PFSK-1 (cell line): Measurements from ENCODE around the gene TIGAR.

Source experiments
- FOXP2 ChIP-seq: optimal IDR thresholded peaks from 2 replicates; pipeline ENCODE3; 2011; ENCODE audit warnings: borderline replicate concordance, control low read depth, inconsistent platforms; ENCODE audit not compliant: insufficient read depth; ENCODE audit errors: extremely low read length, extremely low read depth
- POLR2AphosphoS5 ChIP-seq: IDR thresholded peaks from 2 replicates; pipeline ENCODE4 v1.6.1; 2012; ENCODE audit warnings: low read depth, mild to moderate bottlenecking, control low read depth, low read length, moderate library complexity
- SIN3A ChIP-seq: IDR thresholded peaks from 2 replicates; pipeline ENCODE4 v1.6.1; 2012; ENCODE audit warnings: mild to moderate bottlenecking, low read length, moderate library complexity, borderline replicate concordance; ENCODE audit not compliant: insufficient read depth
- TAF1 ChIP-seq: IDR thresholded peaks from 2 replicates; pipeline ENCODE4 v1.6.1; 2012; ENCODE audit warnings: low read length, control low read depth, borderline replicate concordance; ENCODE audit not compliant: insufficient read depth
- TF ChIP-seq, protein P1 (sequence below), 2 experiments: IDR thresholded peaks; 2 replicates each; pipeline versions ENCODE4 v1.6.1 to v1.8.0; 2011 to 2012; ENCODE audit warnings: low read depth in 2 of 2, low read length in 2 of 2, control low read depth in 1 of 2, inconsistent platforms in 1 of 2, mild to moderate bottlenecking in 1 of 2, moderate library complexity in 1 of 2; ENCODE audit not compliant: insufficient read depth in 1 of 2

Gene TIGAR

DNA sequence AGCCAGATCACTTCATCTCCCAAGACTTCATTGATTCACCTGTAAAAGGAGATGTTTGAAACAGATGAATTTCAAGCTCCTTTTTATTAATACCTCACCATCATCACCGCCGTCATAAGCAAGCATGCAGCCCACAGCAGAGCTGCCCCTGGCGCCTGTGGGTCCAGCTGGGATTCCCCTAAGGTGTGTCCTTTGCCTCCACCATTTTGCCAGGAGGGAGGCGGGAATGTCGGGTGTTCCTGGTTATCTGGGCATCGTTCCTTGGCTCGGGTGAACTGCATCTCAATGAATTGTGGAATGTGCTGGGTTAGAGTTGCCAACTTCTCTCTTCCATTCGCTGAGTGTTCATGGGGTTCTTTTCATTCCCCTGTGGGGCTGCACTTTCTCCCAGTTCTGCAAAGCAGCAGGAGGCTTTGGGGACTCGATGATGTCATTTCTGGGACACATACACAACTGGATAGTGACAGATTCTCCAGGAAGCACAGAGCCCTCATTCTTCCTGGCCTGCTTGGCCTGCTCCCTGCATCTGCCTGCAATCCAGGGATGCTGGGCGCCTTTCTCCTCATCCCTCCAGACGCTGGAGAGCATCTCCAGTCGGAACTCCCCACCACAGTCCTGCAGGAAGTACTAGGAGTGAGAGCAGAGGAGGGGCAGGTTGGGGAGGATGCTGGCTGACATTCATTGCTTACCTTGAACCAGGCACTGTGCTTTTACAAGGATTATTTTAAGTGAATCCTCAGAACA lies 37.3 kb upstream of the TIGAR start:
- no peak for TF ChIP-seq POLR2AphosphoS5
- no peak for TF ChIP-seq FOXP2
- no peak for TF ChIP-seq SIN3A
- TF ChIP-seq, protein P1, sequence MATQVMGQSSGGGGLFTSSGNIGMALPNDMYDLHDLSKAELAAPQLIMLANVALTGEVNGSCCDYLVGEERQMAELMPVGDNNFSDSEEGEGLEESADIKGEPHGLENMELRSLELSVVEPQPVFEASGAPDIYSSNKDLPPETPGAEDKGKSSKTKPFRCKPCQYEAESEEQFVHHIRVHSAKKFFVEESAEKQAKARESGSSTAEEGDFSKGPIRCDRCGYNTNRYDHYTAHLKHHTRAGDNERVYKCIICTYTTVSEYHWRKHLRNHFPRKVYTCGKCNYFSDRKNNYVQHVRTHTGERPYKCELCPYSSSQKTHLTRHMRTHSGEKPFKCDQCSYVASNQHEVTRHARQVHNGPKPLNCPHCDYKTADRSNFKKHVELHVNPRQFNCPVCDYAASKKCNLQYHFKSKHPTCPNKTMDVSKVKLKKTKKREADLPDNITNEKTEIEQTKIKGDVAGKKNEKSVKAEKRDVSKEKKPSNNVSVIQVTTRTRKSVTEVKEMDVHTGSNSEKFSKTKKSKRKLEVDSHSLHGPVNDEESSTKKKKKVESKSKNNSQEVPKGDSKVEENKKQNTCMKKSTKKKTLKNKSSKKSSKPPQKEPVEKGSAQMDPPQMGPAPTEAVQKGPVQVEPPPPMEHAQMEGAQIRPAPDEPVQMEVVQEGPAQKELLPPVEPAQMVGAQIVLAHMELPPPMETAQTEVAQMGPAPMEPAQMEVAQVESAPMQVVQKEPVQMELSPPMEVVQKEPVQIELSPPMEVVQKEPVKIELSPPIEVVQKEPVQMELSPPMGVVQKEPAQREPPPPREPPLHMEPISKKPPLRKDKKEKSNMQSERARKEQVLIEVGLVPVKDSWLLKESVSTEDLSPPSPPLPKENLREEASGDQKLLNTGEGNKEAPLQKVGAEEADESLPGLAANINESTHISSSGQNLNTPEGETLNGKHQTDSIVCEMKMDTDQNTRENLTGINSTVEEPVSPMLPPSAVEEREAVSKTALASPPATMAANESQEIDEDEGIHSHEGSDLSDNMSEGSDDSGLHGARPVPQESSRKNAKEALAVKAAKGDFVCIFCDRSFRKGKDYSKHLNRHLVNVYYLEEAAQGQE (IDR thresholded peaks at IDR 0.05; ENCODE audit: insufficient read depth in 1 of 2, low read depth in 2 of 2, low read length in 2 of 2) = no peak
- no peak for TF ChIP-seq TAF1

DNA sequence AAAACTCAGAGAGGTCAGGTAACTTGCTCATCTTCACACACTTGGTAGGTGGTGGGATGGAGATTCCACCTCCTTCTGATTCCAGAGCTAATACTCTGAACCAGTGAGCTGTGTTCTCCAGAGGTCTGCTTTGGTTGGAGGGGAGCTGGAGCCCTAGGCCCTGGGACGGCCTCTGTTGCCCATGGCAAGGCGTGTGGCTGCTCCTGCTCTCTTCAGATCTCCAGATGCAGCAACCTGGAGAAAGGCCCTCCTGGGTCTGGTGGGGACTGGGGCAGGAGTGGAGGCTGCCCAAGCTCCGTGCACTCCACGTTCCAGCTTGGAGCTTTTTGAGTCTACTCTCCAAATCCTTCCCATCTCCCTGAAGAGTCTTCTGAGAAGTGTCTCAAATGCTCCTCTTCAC lies 36.7 kb upstream of the TIGAR start:
- TF ChIP-seq POLR2AphosphoS5 (no peak), SIN3A (no peak), TAF1 (no peak), FOXP2 (no peak)
- TF ChIP-seq, protein P1 (IDR thresholded peaks at IDR 0.05; ENCODE audit: insufficient read depth in 1 of 2, low read depth in 2 of 2, low read length in 2 of 2) = no peak

DNA sequence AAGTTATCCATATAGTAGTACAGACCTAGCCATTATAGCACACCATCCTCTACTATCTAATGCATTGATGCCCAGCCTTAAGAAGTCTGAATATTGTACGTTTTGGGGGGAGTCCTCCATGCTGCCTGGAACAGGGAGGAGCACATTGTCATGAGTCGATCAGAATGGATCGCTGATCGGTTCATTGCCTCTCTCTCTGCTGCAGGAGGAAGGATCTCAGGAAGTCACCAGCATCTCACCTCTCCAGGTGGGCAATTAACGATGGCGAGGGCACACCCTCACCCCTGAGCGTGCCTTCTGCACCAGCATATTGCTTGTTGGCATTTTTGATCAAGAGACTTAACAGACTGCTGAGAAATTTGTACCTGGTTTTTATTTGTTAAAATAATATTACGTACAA lies 35.9 kb upstream of the TIGAR start:
- TF ChIP-seq TAF1 (no peak), SIN3A (no peak), POLR2AphosphoS5 (peak; percentile 27; the same call in 1 of the 2 replicates)

DNA sequence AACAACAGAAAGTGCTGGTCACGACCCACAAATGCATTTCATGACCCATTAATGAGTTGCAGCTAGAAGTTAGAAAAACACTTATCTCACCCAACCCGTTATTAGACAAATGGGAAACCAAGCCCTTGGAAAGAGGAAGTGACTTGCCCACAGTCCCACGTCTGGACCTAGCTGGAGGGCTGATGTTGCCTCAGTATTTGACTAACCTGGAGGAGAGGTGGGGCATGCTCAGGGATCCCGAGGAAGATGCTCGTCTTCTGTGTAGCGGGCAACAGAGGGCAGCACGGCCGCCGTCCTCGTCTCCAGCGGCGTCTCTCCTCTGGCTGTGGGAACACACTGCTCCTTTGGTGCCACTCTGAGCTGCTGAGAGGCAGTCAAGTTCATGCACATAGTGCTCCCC lies 34.8 kb upstream of the TIGAR start:
- TF ChIP-seq TAF1 (no peak), SIN3A (no peak)

DNA sequence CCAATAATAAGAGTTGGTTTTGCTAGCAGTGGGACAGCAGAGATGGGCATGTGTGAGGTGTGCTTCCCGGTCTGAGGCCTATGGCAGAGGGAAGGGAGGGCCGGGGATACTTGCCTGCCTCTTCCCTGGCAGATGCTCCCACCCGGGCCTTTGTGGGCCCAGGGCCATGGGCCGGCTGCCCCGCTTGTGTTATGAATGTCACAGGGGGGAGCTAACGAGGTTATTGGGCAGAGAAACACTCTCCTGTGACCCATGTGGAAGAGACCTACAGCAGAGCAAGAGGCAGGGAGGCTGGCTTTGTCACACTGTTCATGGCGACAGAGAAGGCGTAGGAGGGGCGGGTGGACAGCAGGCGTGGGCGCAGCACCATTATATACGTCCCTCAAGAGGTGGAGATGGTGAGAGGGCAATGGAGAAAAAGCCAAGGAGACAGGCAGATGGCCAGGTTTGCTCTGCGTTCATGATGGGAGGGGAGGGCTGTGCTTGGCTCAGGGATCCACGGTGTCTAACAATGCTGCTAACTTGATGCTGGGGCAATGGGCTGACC lies 34.2 kb upstream of the TIGAR start:
- TF ChIP-seq, protein P1 (IDR thresholded peaks at IDR 0.05; ENCODE audit: insufficient read depth in 1 of 2, low read depth in 2 of 2, low read length in 2 of 2) = no peak
- no peak for TF ChIP-seq POLR2AphosphoS5
- no peak for TF ChIP-seq SIN3A
- TF ChIP-seq TAF1 = no peak
- no peak for TF ChIP-seq FOXP2

DNA sequence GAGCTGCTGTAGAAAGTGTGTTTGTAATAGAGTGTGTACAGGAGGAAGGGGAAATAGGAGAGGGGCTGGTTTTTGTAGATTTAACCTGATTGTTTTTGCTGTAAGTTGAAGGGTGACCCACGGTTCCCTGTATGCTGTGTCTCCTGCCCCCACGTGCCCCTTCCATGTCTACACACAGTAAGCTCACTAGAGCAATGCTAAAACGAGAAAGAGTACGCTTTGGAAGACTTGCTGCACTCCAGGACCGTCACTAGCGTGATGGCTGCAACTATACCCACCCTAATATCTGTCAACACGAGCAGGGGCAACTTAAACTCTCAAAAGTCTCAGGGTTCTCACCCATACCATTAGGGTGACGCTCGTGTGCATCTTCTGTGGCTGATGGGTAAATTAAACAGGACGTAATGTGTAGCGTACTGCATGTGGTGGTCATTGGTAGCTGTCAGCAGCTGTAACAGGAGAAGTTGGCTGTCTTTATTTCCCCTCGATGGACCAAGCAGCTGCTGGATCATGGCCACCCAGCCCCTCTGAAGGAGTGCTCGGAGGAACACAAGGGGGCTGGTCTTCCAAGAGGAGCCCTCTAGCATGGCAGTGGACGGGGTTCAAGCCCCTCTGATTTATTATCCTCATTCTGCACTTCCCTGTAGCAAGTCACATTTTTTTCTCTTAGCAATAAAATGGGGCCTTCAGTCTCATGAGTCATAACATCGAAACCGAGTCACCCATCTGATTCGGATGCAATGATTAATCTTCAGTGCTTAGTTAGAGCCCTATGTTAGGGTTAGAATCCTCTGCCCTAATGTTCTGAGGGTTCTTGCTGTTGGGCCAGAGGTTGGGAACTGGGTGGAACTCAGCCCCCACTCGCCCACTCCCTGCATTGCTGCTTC lies 33.4 kb upstream of the TIGAR start:
- TF ChIP-seq, protein P1 (IDR thresholded peaks at IDR 0.05; ENCODE audit: insufficient read depth in 1 of 2, low read depth in 2 of 2, low read length in 2 of 2) = no peak
- no peak for TF ChIP-seq FOXP2
- TF ChIP-seq SIN3A = no peak
- no peak; the same call in 1 of the 2 replicates for TF ChIP-seq POLR2AphosphoS5
- no peak for TF ChIP-seq TAF1
